Tibial nerve (tissue), 4 donors: ENCODE measurements around the gene COL4A2. TPM values are rescaled to one million over a fixed set of nuclear protein-coding genes. Genes with fewer than 3 reads are reported as not detected.

ENCODE experiments used
- DNase-seq, 2 donors: peaks; one replicate each; pipeline ENCODE4 v3.0.0-alpha.2; 2019; ENCODE audit warnings: low spot score in 2 of 2
- H3K27ac ChIP-seq, 4 donors: fragments of 200-600 bp; sonication (generic) in 3 of 4; one replicate each; pipeline ENCODE4 v1.5.1; 2017 to 2019; ENCODE audit warnings: mild to moderate bottlenecking in 1 of 4
- H3K27me3 ChIP-seq, 2 donors: fragments of 200-600 bp; sonication (generic) in 1 of 2; one replicate each; pipeline versions ENCODE4 v1.5.1 to v1.6.0; 2017 to 2019
- H3K36me3 ChIP-seq, 3 donors: fragments of 200-600 bp; sonication (generic); one replicate each; pipeline ENCODE4 v1.5.1; 2018 to 2019
- H3K4me1 ChIP-seq, 4 donors: fragments of 200-600 bp; sonication (generic) in 3 of 4; one replicate each; pipeline ENCODE4 v1.5.1; 2017 to 2019
- H3K4me3 ChIP-seq, 4 donors: fragments of 200-600 bp; sonication (generic) in 3 of 4; one replicate each; pipeline ENCODE4 v1.5.1; 2017 to 2019; ENCODE audit warnings: mild to moderate bottlenecking in 1 of 4, moderate library complexity in 1 of 4
- H3K9me3 ChIP-seq, 4 donors: fragments of 200-600 bp; sonication (generic) in 3 of 4; one replicate each; pipeline ENCODE4 v1.5.1; 2017 to 2019
- CTCF ChIP-seq, 5 experiments: fragments of 200-600 bp in 3 of 5; fragments of 450-650 bp in 2 of 5; sonication (generic) in 3 of 5; IDR thresholded peaks; one replicate each; pipeline ENCODE4 v1.5.1; 2016 to 2019; ENCODE audit warnings: antibody characterized with exemption in 5 of 5, mild to moderate bottlenecking in 3 of 5, moderate library complexity in 2 of 5
- EP300 ChIP-seq, 2 donors: sonication (generic); formaldehyde crosslinking; IDR thresholded peaks; one replicate each; pipeline ENCODE4 v1.6.1; 2017; ENCODE audit warnings: antibody characterized with exemption in 2 of 2, mild to moderate bottlenecking in 1 of 2
- POLR2A ChIP-seq, 2 donors: fragments of 450-650 bp; IDR thresholded peaks; one replicate each; pipeline ENCODE4 v1.6.1; 2017; ENCODE audit warnings: antibody characterized with exemption in 2 of 2, mild to moderate bottlenecking in 2 of 2, moderate library complexity in 2 of 2
- WGBS, 2 donors: methylation state at CpG; one replicate each; pipeline ENCODE4 v1.1.5; 2018; 5-methylcytosine and 5-hydroxymethylcytosine counted together
- total RNA-seq, 4 donors: library from RNA; depleted of rRNA; stranded (reverse); fragments of >200 nt; gene quantifications; one replicate each; pipeline ENCODE4 v1.1.0, GENCODE V29; 2016

COL4A2 gene
- total RNA-seq, 4 donors from 2014 or later = 576 to 821 (median 658) TPM

GRCh38 chr13:110448230-110448629 is 141.1 kb downstream of the COL4A2 start:
- H3K27me3 ChIP-seq = no peaks in the 10 kb centered on the region
- H3K27ac ChIP-seq = peak overlapping the region in 2 of 4 donors; percentile 36 to 40
- TF ChIP-seq CTCF (IDR thresholded peaks at IDR 0.05) (no peak), EP300 (IDR thresholded peaks at IDR 0.05) (peak in 1 of 2 donors; percentile 34)
- H3K4me1 ChIP-seq = peaks cover 0 to 12% (median under 1%) of the 10 kb centered on the region in 4 donors
- H3K4me3 ChIP-seq = no peak overlapping the region
- H3K9me3 ChIP-seq = no peaks in the 10 kb centered on the region
- DNase-seq = no peak
- 59 to 72% methylated on average over 8 of the region's 8 CpGs for WGBS, 2 donors
- peaks cover 0 to 92% (median 0%) of the 10 kb centered on the region in 3 donors for H3K36me3 ChIP-seq

GRCh38 chr13:110448677-110449076 is 141.6 kb downstream of the COL4A2 start:
- H3K9me3 ChIP-seq = no peaks in the 10 kb centered on the region
- H3K4me3 ChIP-seq = no peak overlapping the region
- no peaks in the 10 kb centered on the region for H3K27me3 ChIP-seq
- peak overlapping the region in 1 of 4 donors; percentile 36 for H3K27ac ChIP-seq
- WGBS, 2 donors = 90 to 94% methylated on average over 12 of the region's 12 CpGs
- H3K4me1 ChIP-seq = peaks cover 0 to 7% (median 0%) of the 10 kb centered on the region in 4 donors
- H3K36me3 ChIP-seq = peaks cover 0 to 95% (median 0%) of the 10 kb centered on the region in 3 donors
- DNase-seq = no peak
- TF ChIP-seq POLR2A (IDR thresholded peaks at IDR 0.05) (no peak), CTCF (IDR thresholded peaks at IDR 0.05) (no peak), EP300 (IDR thresholded peaks at IDR 0.05) (peak in 1 of 2 donors; percentile 24)

- Histone ChIP-seq H3K4me3 (no peak overlapping the region), H3K36me3 (peaks cover 0 to 98% (median 0%) of the 10 kb centered on the region in 3 donors), H3K9me3 (no peaks in the 10 kb centered on the region), H3K4me1 (no peaks in the 10 kb centered on the region), H3K27ac (no peak overlapping the region), H3K27me3 (no peaks in the 10 kb centered on the region)
- TF ChIP-seq EP300 (IDR thresholded peaks at IDR 0.05) = no peak
- TF ChIP-seq CTCF (IDR thresholded peaks at IDR 0.05) = no peak
- no peak for TF ChIP-seq POLR2A (IDR thresholded peaks at IDR 0.05)
- no peak for DNase-seq
- WGBS, 2 donors = 82 to 83% methylated on average over 19 of the region's 19 CpGs
Observed at GRCh38 chr13:110449219-110450015, 142.3 kb downstream of the COL4A2 start.

- H3K4me1 ChIP-seq = peaks cover 0 to 2% (median 0%) of the 10 kb centered on the region in 4 donors
- DNase-seq = no peak
- H3K27ac ChIP-seq = no peak overlapping the region
- TF ChIP-seq CTCF (IDR thresholded peaks at IDR 0.05) (no peak), EP300 (IDR thresholded peaks at IDR 0.05) (no peak), POLR2A (IDR thresholded peaks at IDR 0.05) (no peak)
- peaks cover 0 to 98% (median 0%) of the 10 kb centered on the region in 3 donors for H3K36me3 ChIP-seq
- 91 to 92% methylated on average over 24 of the region's 24 CpGs for WGBS, 2 donors
- no peaks in the 10 kb centered on the region for H3K27me3 ChIP-seq
- H3K9me3 ChIP-seq = no peaks in the 10 kb centered on the region
- H3K4me3 ChIP-seq = no peak overlapping the region
Observed at GRCh38 chr13:110450016-110450900, 143.2 kb downstream of the COL4A2 start.
